K562 (cell line): ENCODE measurements around the gene CLCA2. TPM values are rescaled to one million over a fixed set of nuclear protein-coding genes. Genes with fewer than 3 reads are reported as not detected.

Experiments
- ATAC-seq: fragments of 200-7000 bp; cut with Tn5 transposase; 3 replicates; pipeline ENCODE4 v1.9.1; 2020; ENCODE audit warnings: moderate library complexity
- BruUV-seq: library from RNA; stranded (reverse); fragments of 400-500 nt; replicated peaks from 2 replicates; lab custom pipeline; 2021; lab: Mats Ljungman, UMichigan
- CTCF ChIA-PET: fragments of 300-600 bp; formaldehyde crosslinking; extraction: SDS; loops from one replicate; lab custom pipeline; 2021; ENCODE audit warnings: low intra/inter-chr PET ratio; lab: Yijun Ruan, JAX
- POLR2A ChIA-PET: fragments of 300-600, 350-650 bp; sonication (Branson Sonifier 250); formaldehyde crosslinking; extraction: SDS; loops from one replicate; lab custom pipeline; 2021; ENCODE audit warnings: antibody characterized with exemption, inconsistent platforms; lab: Yijun Ruan, JAX
- DNase-seq, 4 experiments: peaks; one replicate each; pipeline versions ENCODE4 v3.0.0 to v3.0.0-alpha.2; 2011 to 2018; ENCODE audit warnings: low spot score in 3 of 4, mixed read lengths in 3 of 4; ENCODE audit errors: extremely low read depth in 1 of 4
- FAIRE-seq: peaks from 2 replicates; lab custom pipeline; 2011; peaks lifted over from hg19 to GRCh38; lab: Jason Lieb, UNC
- H2AFZ ChIP-seq: 2 replicates; pipeline ENCODE4 v1.6.0; 2011; ENCODE audit warnings: low read depth, low read length, control low read depth, inconsistent platforms
- H3K27ac ChIP-seq: fragments of 200-600 bp; 3 replicates; pipeline ENCODE4 v1.8.0; 2011; ENCODE audit warnings: low read depth, mild to moderate bottlenecking, control low read depth, inconsistent platforms, low read length, moderate library complexity, mixed read lengths; ENCODE audit errors: extremely low read depth
- H3K27me3 ChIP-seq, 2 experiments: fragments of 300-600 bp in 1 of 2; 2 replicates in 1 of 2; 3 replicates in 1 of 2; pipeline versions ENCODE4 v1.6.0 to v1.8.0; 2011; ENCODE audit warnings: inconsistent platforms in 2 of 2, low read length in 2 of 2, mild to moderate bottlenecking in 1 of 2, mixed read lengths in 1 of 2, moderate library complexity in 1 of 2; ENCODE audit not compliant: control insufficient read depth in 2 of 2, insufficient read depth in 2 of 2
- H3K36me3 ChIP-seq: fragments of 300-600 bp; 3 replicates; pipeline ENCODE4 v1.8.0; 2011; ENCODE audit warnings: mild to moderate bottlenecking, low read length, inconsistent platforms; ENCODE audit not compliant: control insufficient read depth, insufficient read depth
- H3K4me1 ChIP-seq, 2 experiments: fragments of 200-600 bp in 1 of 2; replicated peaks in 1 of 2; 2 replicates in 1 of 2; 3 replicates in 1 of 2; pipeline versions ENCODE4 v1.5.1 to v1.8.0; 2011; ENCODE audit warnings: inconsistent platforms in 2 of 2, low read length in 2 of 2, mild to moderate bottlenecking in 1 of 2, mixed read lengths in 1 of 2, moderate library complexity in 1 of 2; ENCODE audit not compliant: control insufficient read depth in 2 of 2, insufficient read depth in 2 of 2
- H3K4me2 ChIP-seq: 2 replicates; pipeline ENCODE4 v1.6.1; 2011; ENCODE audit warnings: low read length, control low read depth, inconsistent platforms, mixed read lengths; ENCODE audit not compliant: insufficient read depth
- H3K4me3 ChIP-seq: fragments of 200-600 bp; sonication (generic), shearing (Covaris generic); 2 replicates; pipeline ENCODE4 v1.5.1; 2016; ENCODE audit warnings: control low read depth, inconsistent platforms
- H3K79me2 ChIP-seq: fragments of 200-600 bp; 3 replicates; pipeline ENCODE4 v1.8.0; 2011; ENCODE audit warnings: low read length, inconsistent platforms; ENCODE audit not compliant: control insufficient read depth, insufficient read depth
- H3K9ac ChIP-seq, 2 experiments: 2 replicates each; pipeline versions ENCODE4 v1.6.0 to v1.6.1; 2011; ENCODE audit warnings: low read depth in 2 of 2, low read length in 2 of 2, control low read depth in 1 of 2, inconsistent platforms in 1 of 2, mild to moderate bottlenecking in 1 of 2, mixed read lengths in 1 of 2; ENCODE audit not compliant: insufficient read depth in 1 of 2
- H3K9me1 ChIP-seq: one replicate; pipeline ENCODE4 v1.6.0; 2011; ENCODE audit warnings: inconsistent platforms, mild to moderate bottlenecking, low read length, moderate library complexity; ENCODE audit not compliant: control insufficient read depth, insufficient read depth
- H3K9me3 ChIP-seq: replicated peaks from 2 replicates; pipeline ENCODE4 v1.5.1; 2011; ENCODE audit warnings: low read depth, low read length, inconsistent platforms; ENCODE audit not compliant: control insufficient read depth, insufficient read depth
- H4K20me1 ChIP-seq: replicated peaks from 2 replicates; pipeline ENCODE4 v1.6.1; 2011; ENCODE audit warnings: low read length, inconsistent platforms, mixed read lengths; ENCODE audit not compliant: control insufficient read depth, insufficient read depth
- CBX2 ChIP-seq: fragments of 200-600 bp; sonication (generic); IDR thresholded peaks from one replicate; pipeline ENCODE4 v1.6.1; 2012; ENCODE audit warnings: mild to moderate bottlenecking, low read length, inconsistent platforms; ENCODE audit not compliant: insufficient read depth, poor library complexity, severe bottlenecking
- CGGBP1 ChIP-seq: fragments of 250-450 bp; sonication (Bioruptor Pico); IDR thresholded peaks from 2 replicates; pipeline ENCODE4 v1.9.0; 2021; ENCODE audit warnings: mild to moderate bottlenecking
- DNMT1 ChIP-seq: fragments of 450-650 bp; IDR thresholded peaks from 2 replicates; pipeline ENCODE4 v1.6.1; 2016; ENCODE audit warnings: antibody characterized with exemption, mild to moderate bottlenecking
- FOXK1 ChIP-seq: sonication (generic); formaldehyde crosslinking; IDR thresholded peaks from 2 replicates; pipeline ENCODE4 v1.8.0; 2022; ENCODE audit warnings: missing genetic modification reagents, mild to moderate bottlenecking, borderline replicate concordance
- KHSRP ChIP-seq: fragments of 450-650 bp; IDR thresholded peaks from 2 replicates; pipeline ENCODE4 v1.6.1; 2017
- MAX ChIP-seq: sonication (generic); formaldehyde crosslinking; IDR thresholded peaks from 2 replicates; pipeline ENCODE4 v1.9.0; 2022; ENCODE audit warnings: mild to moderate bottlenecking, missing genetic modification reagents
- NUFIP1 ChIP-seq: fragments of 450-650 bp; IDR thresholded peaks from 2 replicates; pipeline ENCODE4 v1.6.1; 2018; ENCODE audit not compliant: partially characterized antibody
- RUNX1 ChIP-seq: sonication (generic); IDR thresholded peaks from 2 replicates; pipeline ENCODE4 v1.6.1; 2016; ENCODE audit warnings: antibody characterized with exemption, low read depth
- SIRT6 ChIP-seq: IDR thresholded peaks from one replicate; pipeline ENCODE4 v1.6.1; 2012; ENCODE audit warnings: low read depth, mild to moderate bottlenecking, control low read depth, inconsistent platforms, low read length, moderate library complexity
- U2AF2 ChIP-seq: fragments of 200-400 bp; formaldehyde crosslinking; optimal IDR thresholded peaks from 2 replicates; pipeline ENCODE3; 2017; ENCODE audit warnings: low read depth, mild to moderate bottlenecking, low read length
- ZNF263 ChIP-seq: sonication (generic); formaldehyde crosslinking; IDR thresholded peaks from 2 replicates; pipeline ENCODE4 v1.8.0; 2022; ENCODE audit warnings: mild to moderate bottlenecking, missing genetic modification reagents, borderline replicate concordance
- ZNF609 ChIP-seq: sonication (generic); formaldehyde crosslinking; IDR thresholded peaks from 2 replicates; pipeline ENCODE4 v1.8.1; 2023; ENCODE audit warnings: missing genetic modification reagents, mild to moderate bottlenecking, borderline replicate concordance
- WGBS: fragments of 100-300 bp; shearing (Covaris generic); methylation state at CpG from one replicate; pipeline ENCODE4 v1.1.6; 2016; ENCODE audit warnings: low coverage, mixed read lengths; ENCODE audit not compliant: insufficient coverage; ENCODE audit errors: missing lambda C conversion rate; 5-methylcytosine and 5-hydroxymethylcytosine counted together
- in situ Hi-C: fragments of 300-500 bp; cut with MboI; formaldehyde crosslinking; loops from 4 replicates; pipeline ENCODE4 v1.15.0; 2018; ENCODE audit warnings: inconsistent platforms, mixed read lengths
- intact Hi-C: fragments of 100-400 bp; cut with micrococcal nuclease; formaldehyde crosslinking; loops from 2 replicates; pipeline ENCODE4 v1.14.2; 2022
- polyA plus RNA-seq, 8 experiments: library from polyadenylated mRNA; depleted of rRNA in 4 of 8; stranded (reverse) in 5 of 8; unstranded in 3 of 8; fragments of >200 nt; fragmentation: Nextera tagmentation in 2 of 8; fragmentation: Illumina TruSeq in 1 of 8; extraction: Ambion mirVana in 2 of 8; extraction: Trizol in 1 of 8; gene quantifications; 2 replicates each; pipeline versions ENCODE4 v1.2.1 to v1.2.3, GENCODE V29; 2011 to 2014; ENCODE audit warnings: inconsistent platforms in 1 of 8, missing spikeins in 1 of 8
- total RNA-seq, 7 experiments: library from RNA; depleted of rRNA in 6 of 7; stranded (reverse); fragments of >200 nt in 6 of 7; fragmentation: Illumina TruSeq in 2 of 7; extraction: Trizol in 2 of 7; gene quantifications; 2 replicates each; pipeline versions ENCODE4 v1.2.1 to v1.2.3, GENCODE V29; 2011 to 2021; ENCODE audit warnings: low replicate concordance in 1 of 7

CLCA2 gene
- total and polyA plus RNA-seq, 9 of the 15 experiments (the other 6 are each of a cell fraction or from before 2014, with no cell fraction given): 0.03 TPM; not detected in 8

GRCh38 chr1:86464819-86465218 is 40.8 kb downstream of the CLCA2 start (continued):
- TF ChIP-seq ZNF609 (CRISPR knock-in tag) (no peak), CBX2 (no peak), RUNX1 (no peak)

GRCh38 chr1:86466109-86466844 is 42.3 kb downstream of the CLCA2 start:
- H2AFZ ChIP-seq: no peak overlapping the region
- H3K9me1 ChIP-seq: no peaks in the 10 kb centered on the region
- 0 out of 2 replicates have a peak, but pooled peaks cover 7% of the 10 kb centered on the region for H3K9me3 ChIP-seq
- TF ChIP-seq U2AF2 (no peak), FOXK1 (no peak), DNMT1 (no peak), CGGBP1 (no peak), SIRT6 (no peak), KHSRP (no peak), MAX (CRISPR knock-in tag) (no peak), NUFIP1 (no peak), ZNF263 (CRISPR knock-in tag) (no peak)
- intact Hi-C loops (no loop called here), in situ Hi-C loops (no loop called here)
- 11% methylated on average over 2 of the region's 2 CpGs for WGBS
- H3K27me3 ChIP-seq: no peaks in the 10 kb centered on the region; a peak in 1 of 5 replicates
- no peaks in the 10 kb centered on the region for H4K20me1 ChIP-seq
- FAIRE-seq (no peak), DNase-seq (no peak), ATAC-seq (no peak)
- H3K27ac ChIP-seq: no peak overlapping the region
- BruUV-seq: no TSS peak
- no peak overlapping the region for H3K4me3 ChIP-seq
- H3K4me1 ChIP-seq: peaks cover 5 to 6% of the 10 kb centered on the region in 2 experiments; a peak in 4 of 5 replicates
- CTCF ChIA-PET: no interaction called here
- no peak overlapping the region for H3K9ac ChIP-seq
- POLR2A ChIA-PET: no interaction called here
- H3K36me3 ChIP-seq: no peaks in the 10 kb centered on the region
- no peaks in the 10 kb centered on the region for H3K79me2 ChIP-seq
- H3K4me2 ChIP-seq: no peak overlapping the region
